ENCODE measurements around the gene PCDHGA5.
A peak's percentile ranks its signal among the peaks of the same experiment; 100 is the strongest.
"Not testable (repeated sequence)": the region's sequence is repeated elsewhere in the genome, so short reads cannot be mapped to it uniquely, and the experiment has no call there.

Gene PCDHGA5

GRCh38 chr5:141388661-141389060 lies 24.7 kb downstream of the PCDHGA5 start:
- DNase-seq, result no peak

GRCh38 chr5:141389153-141390042 lies 25.4 kb downstream of the PCDHGA5 start:
- DNase-seq, result no peak

GRCh38 chr5:141392429-141393198 lies 28.7 kb downstream of the PCDHGA5 start, which contains the start of gene PCDHGA8:
PCDHGA8 (plus strand) TSS chr5:141392633; CDS start chr5:141392814, 181 bp downstream.
- DNase-seq, result no peak

GRCh38 chr5:141393267-141393666 lies 29.3 kb downstream of the PCDHGA5 start:
- DNase-seq, result no peak

- DNase-seq, result not testable (repeated sequence)
Observed at GRCh38 chr5:141394401-141395187, 30.6 kb downstream of the PCDHGA5 start.

- DNase-seq, result not testable (repeated sequence)
Observed at GRCh38 chr5:141397756-141398551, 34.0 kb downstream of the PCDHGA5 start, which contains the start of gene PCDHGB5. PCDHGB5 (plus strand) TSS chr5:141397947; CDS start chr5:141398128, 181 bp downstream.

- DNase-seq, result no peak
Observed at GRCh38 chr5:141398608-141399007, 34.6 kb downstream of the PCDHGA5 start.

- DNase-seq, result no peak
Observed at GRCh38 chr5:141399555-141400258, 35.7 kb downstream of the PCDHGA5 start.

- no peak for DNase-seq
Observed at GRCh38 chr5:141402553-141403243, 38.7 kb downstream of the PCDHGA5 start, which contains the start of gene PCDHGA9. PCDHGA9 (plus strand) TSS chr5:141402778; CDS start chr5:141402953, 175 bp downstream.

- DNase-seq, result no peak
Observed at GRCh38 chr5:141403387-141403786, 39.4 kb downstream of the PCDHGA5 start.

GRCh38 chr5:141407790-141408505 lies 44.0 kb downstream of the PCDHGA5 start, which contains the start of gene PCDHGB6:
PCDHGB6 (plus strand) TSS chr5:141408021; CDS start chr5:141408203, 182 bp downstream.
- peak in 1 of 4 experiments; percentile 21 for DNase-seq

GRCh38 chr5:141409598-141410306 lies 45.8 kb downstream of the PCDHGA5 start:
- no peak for DNase-seq

GRCh38 chr5:141411575-141411974 lies 47.6 kb downstream of the PCDHGA5 start:
- DNase-seq, result no peak

GRCh38 chr5:141412854-141413539 lies 49.0 kb downstream of the PCDHGA5 start, which contains the start of gene PCDHGA10:
PCDHGA10 (plus strand) TSS chr5:141412987; CDS start chr5:141413176, 189 bp downstream.
- peak in 1 of 4 experiments; percentile 35 for DNase-seq

- DNase-seq, result no peak
Observed at GRCh38 chr5:141413540-141414069, 49.6 kb downstream of the PCDHGA5 start.

GRCh38 chr5:141414548-141415274 lies 50.7 kb downstream of the PCDHGA5 start:
- DNase-seq, result not testable (repeated sequence)

GRCh38 chr5:141415275-141415618 lies 51.3 kb downstream of the PCDHGA5 start:
- DNase-seq, result not testable (repeated sequence)

Data from activated naive CD4-positive, alpha-beta T cell (primary cell).